Activated CD4-positive, alpha-beta T cell treated with anti-CD3 and anti-CD28 coated beads, Interleukin-2, amount 50 U/mL, for 16 hours (primary cell): Measurements from ENCODE around the gene C12orf57.
A peak's percentile ranks its signal among the peaks of the same experiment; 100 is the strongest.

Experiments used
- DNase-seq: peaks from one replicate; pipeline ENCODE4 v3.0.0-alpha.2; 2020

The C12orf57 gene

DNA sequence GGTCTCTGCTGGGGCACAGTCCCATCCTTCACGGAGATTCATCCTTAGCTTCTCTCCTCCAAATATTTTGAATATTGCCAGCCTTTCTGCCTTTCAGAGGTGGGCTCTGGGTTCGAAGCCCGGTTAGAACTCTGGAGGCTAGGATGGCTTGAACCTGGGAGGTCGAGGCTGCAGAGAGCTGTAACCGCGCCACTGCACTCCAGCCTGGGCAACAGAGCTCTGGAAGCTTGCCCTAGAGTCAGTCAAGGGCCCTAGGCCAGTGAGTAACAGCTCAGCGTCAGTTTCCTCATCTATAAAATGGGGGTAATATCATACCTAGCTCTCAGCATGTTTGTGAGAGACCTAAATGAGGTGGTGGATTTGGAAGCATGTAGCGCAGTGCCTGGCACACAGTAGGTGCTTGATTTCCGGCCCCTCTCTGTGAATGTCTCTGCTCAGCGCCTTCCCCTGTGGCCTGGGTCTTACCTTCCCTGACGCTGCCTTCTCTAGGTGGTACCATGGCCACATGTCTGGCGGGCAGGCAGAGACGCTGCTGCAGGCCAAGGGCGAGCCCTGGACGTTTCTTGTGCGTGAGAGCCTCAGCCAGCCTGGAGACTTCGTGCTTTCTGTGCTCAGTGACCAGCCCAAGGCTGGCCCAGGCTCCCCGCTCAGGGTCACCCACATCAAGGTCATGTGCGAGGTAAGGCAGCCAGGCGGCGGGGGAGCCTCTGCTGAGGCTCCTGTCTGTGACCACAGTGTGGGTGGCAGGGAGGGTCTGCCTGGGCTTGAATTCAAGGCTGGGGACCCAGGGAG, 10.7 kb downstream of the C12orf57 start:
- DNase-seq: no peak

DNA sequence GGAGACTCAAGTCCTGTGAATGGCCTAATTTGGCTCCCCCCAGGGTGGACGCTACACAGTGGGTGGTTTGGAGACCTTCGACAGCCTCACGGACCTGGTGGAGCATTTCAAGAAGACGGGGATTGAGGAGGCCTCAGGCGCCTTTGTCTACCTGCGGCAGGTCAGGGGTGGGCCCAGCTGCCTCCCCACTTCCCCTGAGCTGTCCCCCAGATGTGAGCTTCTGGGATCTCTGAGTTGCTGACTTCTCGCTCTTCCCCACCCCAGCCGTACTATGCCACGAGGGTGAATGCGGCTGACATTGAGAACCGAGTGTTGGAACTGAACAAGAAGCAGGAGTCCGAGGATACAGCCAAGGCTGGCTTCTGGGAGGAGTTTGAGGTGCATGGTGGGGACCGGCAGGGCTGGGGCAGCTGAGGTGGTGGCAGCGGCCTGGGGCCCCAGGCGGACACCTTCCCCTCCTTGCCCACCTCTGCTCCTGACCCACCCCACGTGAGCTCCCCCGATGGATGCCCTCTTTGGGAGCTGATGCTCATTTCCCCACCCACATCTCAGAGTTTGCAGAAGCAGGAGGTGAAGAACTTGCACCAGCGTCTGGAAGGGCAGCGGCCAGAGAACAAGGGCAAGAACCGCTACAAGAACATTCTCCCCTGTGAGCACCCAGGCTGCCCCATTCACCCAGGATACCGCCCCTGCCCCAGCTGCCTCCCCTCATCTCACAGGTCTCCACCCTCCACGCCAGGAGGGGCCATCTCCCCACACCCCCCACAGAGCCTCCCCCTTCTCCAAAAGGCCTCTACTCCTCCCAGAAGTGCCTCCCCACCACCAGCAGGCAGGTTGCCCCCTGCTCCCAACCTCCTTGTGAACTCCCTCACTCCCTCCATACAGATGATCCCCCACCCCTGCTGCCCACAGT, 11.5 kb downstream of the C12orf57 start:
- DNase-seq: no peak

DNA sequence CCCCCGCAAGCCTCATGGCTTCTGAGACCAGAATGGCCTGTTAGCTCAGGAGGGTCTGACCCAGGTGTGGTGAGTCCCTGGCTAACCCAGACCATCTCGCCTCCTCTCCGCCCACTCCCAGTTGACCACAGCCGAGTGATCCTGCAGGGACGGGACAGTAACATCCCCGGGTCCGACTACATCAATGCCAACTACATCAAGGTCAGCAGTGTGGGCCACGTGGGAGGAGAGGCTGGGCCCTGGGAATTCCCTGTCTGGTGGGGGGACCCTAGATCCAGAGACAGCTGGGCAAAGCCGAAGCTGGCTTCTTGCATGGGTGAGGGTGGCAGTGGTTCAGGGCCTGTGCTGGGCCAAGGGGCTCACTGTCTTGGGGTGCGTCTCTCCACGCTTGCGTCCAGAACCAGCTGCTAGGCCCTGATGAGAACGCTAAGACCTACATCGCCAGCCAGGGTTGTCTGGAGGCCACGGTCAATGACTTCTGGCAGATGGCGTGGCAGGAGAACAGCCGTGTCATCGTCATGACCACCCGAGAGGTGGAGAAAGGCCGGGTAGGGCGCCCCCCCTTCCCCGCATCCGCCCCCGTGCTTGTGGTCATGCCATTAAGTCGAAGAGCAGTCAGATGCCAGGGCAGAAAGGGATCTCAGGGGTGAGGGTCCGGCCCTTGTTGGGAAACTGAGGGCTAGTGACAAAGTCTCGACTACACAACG, 12.4 kb downstream of the C12orf57 start:
- no peak for DNase-seq

DNA sequence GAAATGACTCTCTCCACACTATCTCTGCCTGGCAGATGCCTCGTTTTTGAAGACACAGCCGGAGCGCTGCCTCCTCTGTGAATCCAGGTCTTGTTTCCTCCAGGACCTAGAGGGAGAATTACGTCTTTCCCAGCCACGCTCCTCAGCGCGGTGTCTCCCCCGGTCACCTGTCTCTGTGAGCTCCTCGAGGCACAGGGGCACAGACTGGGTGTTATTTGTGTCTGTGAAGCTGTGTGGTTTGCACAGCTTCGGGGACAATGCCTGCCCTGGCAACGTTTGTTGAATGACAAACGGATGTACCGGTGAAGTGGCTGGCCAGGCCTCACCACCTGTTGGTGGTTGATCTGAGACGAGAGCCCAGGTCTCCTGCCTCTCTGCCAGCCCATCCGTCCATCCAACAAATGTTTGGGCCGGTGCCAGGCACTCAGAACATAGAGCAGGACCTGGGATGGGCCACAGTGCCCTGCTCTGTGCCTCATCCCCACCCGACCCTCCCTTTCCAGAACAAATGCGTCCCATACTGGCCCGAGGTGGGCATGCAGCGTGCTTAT, 13.4 kb downstream of the C12orf57 start:
- DNase-seq: peak; percentile 44

DNA sequence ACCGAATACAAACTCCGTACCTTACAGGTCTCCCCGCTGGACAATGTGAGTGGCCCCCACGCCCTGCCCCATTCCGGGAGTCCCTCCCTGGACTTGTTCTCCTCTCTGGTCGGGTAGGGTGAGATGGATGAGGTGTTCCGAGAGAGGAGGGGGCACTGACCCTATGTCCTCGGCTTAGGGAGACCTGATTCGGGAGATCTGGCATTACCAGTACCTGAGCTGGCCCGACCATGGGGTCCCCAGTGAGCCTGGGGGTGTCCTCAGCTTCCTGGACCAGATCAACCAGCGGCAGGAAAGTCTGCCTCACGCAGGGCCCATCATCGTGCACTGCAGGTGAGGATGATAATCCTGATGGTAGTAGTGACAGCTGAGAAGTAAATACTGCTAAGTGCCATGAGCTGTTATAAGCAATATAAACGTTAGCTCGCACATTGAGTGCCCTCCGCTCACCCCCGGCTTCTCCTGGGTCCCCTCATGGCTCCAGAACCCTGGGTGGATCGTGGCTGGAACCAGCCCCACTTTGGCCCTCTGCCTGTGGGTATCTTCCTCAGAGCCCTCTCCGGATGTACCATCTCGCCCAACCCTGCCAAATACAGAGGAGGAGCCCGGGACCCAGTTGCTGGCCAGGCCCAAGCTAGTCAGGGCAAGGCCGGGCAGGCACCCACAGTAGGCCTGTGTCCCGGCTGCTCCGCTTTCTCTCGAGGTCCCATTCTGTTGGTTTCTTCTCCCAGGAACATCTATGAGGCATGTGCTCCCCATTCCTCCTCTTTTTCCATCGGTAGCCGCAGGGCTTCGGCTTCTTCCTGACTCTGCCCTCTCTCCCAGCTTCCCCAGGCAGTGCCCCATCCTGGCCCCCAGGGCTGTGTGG, 14.2 kb downstream of the C12orf57 start:
- peak; percentile 32 for DNase-seq

DNA sequence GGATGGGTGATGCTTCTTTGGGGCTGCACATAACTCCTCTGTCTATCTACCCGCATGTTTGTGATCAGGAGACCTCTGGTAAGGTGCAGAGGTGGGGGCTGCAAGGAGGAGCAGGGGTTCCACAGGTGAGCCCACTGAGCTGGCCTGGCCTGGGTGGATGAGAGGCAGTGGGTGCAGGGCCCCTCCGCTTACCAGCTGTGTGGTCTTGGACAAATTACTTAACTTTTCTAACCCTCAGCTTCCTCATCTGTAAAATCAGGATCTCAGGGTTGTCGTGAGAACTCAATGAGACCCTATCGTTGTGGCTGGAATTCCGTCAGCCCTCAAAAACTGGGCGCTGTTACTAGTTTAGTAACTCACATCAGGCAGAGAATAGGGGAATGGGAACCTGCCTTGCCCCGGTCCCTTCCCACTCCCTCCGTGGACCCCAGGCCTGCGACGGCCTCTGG, 14.8 kb downstream of the C12orf57 start:
- DNase-seq: no peak

DNA sequence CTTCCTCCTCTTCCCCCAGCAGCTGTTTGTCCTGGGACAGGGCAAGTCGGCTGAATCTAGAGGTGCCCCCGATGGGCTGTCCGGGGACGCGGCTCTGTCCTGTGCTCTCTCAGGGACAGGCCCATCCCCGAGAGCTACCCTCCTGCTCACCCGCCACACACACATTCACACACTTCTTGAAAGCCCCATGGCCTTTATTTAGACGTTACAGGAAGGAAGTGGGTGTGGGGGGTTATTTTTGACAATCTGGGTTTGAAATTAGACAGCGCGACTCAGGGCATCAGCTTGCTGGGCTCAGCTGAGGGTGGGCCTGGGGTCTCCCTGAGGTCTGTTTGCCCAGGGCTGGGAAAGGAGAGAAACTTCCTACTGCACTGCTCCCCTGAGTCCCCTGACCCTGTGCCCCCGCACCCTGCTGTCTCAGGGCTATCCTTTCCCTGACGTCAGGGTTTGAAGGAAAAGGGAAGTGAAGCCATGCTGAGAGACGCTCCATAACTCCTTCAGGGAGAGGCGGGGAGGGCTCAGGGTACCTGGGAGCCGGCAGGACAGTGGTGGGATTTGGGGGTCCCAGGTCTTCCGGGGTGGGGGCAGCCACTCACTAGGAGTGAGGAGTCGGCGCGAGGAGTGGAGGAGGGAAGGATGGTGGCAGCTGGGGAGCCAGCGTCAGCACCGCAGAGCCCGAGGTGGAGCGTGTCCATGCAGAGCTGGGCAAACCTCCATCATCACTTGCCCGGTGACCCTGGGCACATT, 15.4 kb downstream of the C12orf57 start:
- peak; percentile 87 for DNase-seq

DNA sequence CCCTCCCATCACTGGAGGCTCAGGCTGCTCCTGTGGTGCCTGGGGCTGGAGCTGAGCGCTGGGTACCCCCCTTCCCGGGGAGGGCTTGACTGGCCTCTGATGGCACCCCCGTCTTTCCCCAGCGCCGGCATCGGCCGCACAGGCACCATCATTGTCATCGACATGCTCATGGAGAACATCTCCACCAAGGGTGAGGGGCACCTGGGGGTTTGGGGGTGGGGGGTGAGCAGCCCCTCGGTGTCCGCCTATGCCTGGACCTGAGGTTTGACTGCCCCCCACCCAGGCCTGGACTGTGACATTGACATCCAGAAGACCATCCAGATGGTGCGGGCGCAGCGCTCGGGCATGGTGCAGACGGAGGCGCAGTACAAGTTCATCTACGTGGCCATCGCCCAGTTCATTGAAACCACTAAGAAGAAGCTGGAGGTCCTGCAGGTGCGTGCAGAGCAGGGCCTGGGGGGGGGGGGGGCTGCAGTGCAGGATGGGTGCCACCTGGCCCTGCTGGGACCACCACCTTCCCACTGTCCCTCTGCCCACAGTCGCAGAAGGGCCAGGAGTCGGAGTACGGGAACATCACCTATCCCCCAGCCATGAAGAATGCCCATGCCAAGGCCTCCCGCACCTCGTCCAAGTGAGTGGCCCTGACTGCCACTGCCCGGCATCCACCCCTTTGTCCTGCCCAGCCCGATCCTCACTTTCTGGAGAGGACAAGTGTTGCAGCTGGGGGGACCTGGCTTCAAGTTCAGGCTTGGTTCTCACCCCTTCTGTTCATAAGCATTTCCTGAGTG, 16.2 kb downstream of the C12orf57 start:
- DNase-seq: no peak

DNA sequence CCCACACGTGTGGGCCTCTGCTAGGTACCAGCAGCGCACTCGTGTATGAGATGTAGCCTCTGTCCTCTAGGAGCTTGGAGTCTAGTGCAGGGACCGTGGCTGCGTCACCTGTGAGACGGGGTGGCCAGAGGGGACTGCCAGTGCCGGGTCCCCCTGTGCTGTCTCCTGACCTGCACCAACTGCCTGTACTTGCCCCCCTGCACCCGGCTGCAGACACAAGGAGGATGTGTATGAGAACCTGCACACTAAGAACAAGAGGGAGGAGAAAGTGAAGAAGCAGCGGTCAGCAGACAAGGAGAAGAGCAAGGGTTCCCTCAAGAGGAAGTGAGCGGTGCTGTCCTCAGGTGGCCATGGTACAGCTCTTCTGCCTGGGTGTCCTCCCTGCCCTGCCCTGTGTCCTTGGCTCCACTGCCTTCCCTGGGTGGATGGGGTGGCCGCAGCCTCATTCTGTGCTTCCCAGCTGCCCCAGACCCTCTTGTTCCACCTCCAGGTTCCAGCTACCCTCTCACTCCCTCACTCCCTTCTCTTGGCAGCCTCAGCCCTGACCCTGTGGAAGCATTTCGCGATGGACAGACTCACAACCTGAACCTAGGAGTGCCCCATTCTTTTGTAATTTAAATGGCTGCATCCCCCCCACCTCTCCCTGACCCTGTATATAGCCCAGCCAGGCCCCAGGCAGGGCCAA, 16.9 kb downstream of the C12orf57 start:
- DNase-seq: peak; percentile 77

DNA sequence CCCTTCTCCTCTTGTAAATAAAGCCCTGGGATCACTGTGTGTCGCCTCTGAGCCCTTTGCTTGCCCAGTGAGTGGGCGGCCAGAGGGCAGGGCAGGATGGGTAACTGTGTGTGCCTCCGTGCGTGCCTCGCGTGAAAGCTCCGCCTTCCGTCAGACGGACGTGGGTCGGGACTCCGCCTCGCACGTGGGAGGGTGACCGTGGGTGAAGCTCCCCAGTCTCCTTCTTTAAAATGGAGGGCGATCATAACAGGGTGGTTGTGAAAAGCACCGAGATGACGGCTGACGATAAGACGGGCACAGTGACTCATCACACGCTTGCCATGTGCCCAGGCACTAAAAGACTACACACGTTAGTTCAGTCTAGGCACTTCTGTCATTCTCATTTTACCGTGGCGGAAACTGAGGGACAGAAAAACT, 17.5 kb downstream of the C12orf57 start:
- DNase-seq: peak; percentile 94

DNA sequence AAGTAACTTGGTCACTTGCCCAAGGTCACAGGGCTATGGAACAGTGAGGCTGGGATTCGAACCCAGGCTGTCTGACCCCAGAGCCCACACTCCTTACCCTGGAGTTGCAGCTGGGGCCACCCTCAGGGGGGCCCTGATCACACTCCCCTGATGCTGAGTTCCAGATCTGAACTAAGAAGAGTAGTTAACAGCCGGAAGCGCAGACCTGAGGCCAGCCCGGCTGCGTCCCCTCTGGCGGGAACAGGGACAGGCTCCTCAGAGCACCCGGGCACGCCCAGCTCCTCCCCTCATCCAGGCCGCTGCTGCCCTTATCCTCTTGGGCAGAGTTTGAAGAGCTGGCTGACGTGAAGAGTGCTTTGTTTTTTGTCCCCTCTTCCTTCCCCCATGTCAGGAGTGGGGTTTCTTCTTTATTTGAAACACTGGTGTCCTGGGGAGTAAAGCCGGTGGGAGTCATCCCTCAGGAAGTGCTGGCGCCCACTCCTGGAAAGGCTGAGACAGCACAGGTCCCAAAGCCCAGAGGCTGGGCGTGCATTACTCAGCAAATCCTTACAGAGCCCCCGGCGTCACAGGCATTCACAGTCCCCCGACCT, 18.0 kb downstream of the C12orf57 start:
- peak; percentile 58 for DNase-seq

DNA sequence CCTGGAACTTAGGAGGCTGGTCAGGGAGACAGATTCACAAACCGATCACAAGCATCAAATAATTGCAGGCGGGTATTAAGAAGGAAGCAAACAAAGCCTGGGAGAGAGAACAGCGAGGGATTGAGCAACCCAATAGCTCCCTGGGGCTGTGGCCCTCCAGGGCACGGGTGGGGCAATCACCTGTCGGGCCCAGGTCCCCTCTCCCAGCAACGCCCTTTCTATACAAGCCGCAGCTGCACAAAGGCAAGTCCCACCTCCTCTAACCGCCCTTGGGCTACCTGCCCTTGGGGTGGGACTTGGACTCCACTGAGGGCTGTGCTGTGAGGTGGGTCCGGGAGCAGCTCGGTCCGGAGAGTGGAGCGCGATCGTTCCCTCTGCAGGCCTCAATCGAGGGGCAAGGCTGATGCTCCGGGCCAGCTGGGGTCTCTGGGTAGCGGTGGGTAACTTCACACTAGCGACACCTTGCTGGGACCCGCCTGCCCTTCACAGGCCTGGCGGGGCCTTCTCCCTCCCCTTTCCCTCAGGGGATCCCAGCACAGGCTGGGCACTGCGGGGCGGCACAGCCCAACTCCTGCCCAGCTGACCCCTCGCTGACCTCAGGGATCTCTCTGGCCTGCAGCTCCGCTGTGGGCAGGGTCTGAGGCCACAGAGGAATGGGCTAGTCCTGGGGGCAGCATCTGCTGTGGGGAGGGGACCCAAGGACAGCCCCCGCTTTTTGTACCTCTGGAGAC, 18.6 kb downstream of the C12orf57 start:
- no peak for DNase-seq

DNA sequence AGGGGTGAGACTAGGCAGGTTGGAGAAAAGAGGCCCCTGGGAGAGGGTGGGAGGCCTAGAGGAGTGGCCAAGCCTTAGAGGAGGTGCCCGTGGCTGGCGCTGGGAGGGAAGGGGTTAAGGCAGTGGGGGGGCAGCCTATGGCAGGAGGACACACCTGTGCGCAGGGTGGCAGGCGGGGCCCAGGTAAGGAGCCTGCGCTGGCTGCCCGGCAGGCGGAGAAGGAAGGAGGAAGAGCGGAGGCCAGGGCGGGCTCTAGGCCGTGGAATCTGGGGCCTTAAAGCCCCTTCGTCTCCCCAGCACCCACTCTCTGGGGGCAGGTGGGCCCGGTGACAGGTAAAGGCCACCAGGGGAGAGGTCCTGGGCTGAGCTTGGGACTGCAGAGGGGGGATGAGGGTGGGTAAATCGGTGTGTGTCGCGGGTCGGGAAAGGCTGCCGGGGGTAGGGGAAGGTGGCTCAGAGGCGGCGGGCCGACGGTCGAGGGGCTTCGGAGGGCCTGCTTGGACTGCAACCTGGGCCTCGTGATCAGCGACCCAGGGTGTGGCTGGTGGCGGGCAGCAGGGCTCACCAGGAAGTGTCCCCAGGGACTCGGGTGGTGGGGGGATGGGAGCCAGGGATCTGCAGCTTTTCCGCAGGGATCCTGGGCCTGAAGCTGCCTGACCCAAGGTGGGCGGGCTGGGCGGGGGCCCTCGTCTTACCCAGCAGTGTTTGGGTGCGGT, 19.4 kb downstream of the C12orf57 start:
- DNase-seq: no peak

DNA sequence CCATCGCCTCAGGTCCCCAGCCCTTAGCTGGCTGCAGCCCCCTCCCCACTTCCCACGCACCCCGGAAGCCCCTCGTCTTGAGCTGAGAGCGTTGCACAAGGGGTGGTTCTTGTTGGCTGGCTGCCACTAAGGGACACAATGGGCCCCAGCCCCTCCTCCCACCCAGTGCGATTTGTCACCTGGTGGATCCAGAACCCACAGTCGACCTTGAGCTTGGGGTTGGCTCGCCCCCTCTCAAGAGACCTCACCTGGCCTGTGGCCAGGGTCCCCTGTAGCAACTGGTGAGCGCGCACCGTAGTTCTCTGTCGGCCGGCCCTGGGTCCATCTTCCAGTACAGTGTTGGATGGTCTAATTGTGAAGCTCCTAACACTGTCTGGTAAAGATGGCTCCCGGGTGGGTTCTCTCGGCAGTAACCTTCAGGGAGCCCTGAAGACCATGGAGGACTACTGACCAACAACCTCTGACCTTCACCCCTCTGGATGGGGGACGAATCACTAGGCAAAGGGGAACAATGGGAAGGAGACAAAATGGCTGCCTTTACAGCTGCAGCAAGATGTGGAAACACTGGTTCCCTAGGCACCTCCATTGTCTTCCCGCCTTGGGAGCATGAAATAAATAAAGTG, 20.1 kb downstream of the C12orf57 start:
- DNase-seq: no peak

DNA sequence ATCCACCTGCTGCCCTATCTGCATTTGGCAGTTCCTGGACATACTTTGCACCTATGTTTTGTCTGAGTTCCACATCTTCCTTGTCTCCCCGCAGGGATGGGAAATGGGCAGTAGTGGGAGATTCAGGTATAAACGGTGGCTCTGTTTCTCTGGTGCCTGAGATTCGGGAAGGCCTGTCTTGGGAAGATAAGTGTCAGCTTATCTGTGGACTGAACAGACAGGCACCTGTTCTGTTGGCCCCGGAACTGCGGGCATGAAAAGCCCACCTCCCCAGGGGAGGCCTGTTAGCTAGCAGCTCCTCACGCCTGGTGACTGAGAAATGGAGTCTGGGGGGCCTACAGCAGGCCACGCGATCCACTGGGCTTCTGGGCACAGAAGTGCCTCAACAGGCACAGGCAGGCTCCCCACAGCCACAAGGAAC, 20.8 kb downstream of the C12orf57 start:
- DNase-seq: no peak

DNA sequence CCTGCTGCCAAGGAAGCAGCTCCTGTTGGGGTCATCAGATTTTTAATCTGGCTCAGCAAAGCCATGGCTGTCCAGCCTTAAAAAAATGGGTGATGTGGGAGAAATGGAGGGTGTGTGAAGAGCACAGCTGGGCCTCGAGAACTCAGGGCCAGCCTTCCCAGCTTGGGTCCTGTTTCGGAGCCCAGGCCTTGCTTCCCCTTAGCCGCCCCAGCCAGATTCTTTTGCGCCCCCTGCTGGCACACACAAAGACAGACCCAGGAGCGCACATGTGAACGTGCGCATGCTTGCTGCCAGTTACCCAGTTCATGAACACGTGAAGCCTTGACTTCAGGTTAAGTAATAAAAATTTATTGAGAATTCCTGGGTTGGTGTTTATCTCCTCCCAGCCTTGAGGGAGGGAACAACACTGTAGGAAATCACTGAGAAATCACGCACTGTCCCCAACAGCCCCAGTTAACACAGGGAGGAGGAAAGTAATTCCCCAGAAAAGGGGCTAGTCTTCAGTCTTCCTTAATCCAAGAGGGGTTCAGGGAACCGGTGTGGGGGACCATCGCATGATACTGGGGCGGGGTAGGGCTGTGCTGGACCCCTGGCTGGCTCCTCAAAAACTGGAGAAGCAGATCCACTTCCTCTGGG, 21.3 kb downstream of the C12orf57 start:
- peak; percentile 92 for DNase-seq

DNA sequence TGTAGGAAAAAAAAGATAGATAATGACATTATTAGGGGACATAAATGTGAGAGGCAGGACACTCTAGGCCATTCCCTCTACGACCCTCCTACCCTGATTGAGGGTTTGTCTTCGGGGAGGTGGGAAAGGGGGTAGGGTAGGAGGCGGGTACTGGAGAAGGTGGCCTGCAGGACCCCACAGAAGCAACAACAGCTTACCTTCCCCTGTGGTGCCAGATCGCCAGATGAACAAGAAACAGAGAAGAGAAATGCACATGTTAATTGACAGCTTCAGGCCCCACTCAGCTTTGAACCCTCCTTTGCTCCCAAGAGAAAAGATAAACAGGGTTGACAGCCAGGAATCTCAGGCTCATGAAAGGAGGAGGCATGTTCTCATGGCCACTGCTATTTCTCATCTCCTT, 21.9 kb downstream of the C12orf57 start:
- DNase-seq: no peak
